PC-9 (cell line): Measurements from ENCODE around the gene KRT80. TPM values are rescaled to one million over a fixed set of nuclear protein-coding genes. Genes with fewer than 3 reads are reported as not detected.

ENCODE experiments used
- BruUV-seq: library from RNA; stranded (reverse); fragments of 400-500 nt; replicated peaks from 2 replicates; lab custom pipeline; 2021; lab: Mats Ljungman, UMichigan
- CTCF ChIA-PET: fragments of 300-600 bp; sonication (Branson Sonifier 250); formaldehyde crosslinking; loops from one replicate; lab custom pipeline; 2022; ENCODE audit warnings: antibody characterized with exemption; lab: Charles Lee
- POLR2A ChIA-PET: fragments of 300-600 bp; sonication (Branson Sonifier 250); formaldehyde crosslinking; loops from one replicate; lab custom pipeline; 2022; ENCODE audit warnings: antibody characterized with exemption; ENCODE audit not compliant: unreplicated experiment; lab: Charles Lee
- DNase-seq, 2 experiments: peaks; one replicate each; pipeline versions ENCODE4 v3.0.0 to v3.0.0-alpha.2; 2015 to 2022; ENCODE audit warnings: mixed read lengths in 1 of 2
- H2AFZ ChIP-seq: fragments of 200-600 bp; sonication (generic); 2 replicates; pipeline ENCODE4 v1.8.1; 2017; ENCODE audit warnings: antibody characterized with exemption
- H3F3A ChIP-seq: fragments of 200-600 bp; sonication (generic); 2 replicates; pipeline ENCODE4 v1.8.1; 2017; ENCODE audit warnings: antibody characterized with exemption, mild to moderate bottlenecking, low read depth; ENCODE audit not compliant: insufficient read depth
- H3K27ac ChIP-seq: fragments of 200-600 bp; sonication (generic); 2 replicates; pipeline ENCODE4 v1.6.1; 2016; ENCODE audit warnings: mixed run types
- H3K27me3 ChIP-seq: fragments of 200-600 bp; sonication (generic); 2 replicates; pipeline ENCODE4 v1.6.1; 2016; ENCODE audit warnings: low read depth, mixed run types; ENCODE audit not compliant: insufficient read depth
- H3K36me3 ChIP-seq: fragments of 200-600 bp; sonication (generic); 2 replicates; pipeline ENCODE4 v1.6.1; 2016; ENCODE audit warnings: low read depth, mixed run types
- H3K4me1 ChIP-seq: fragments of 200-600 bp; sonication (generic); replicated peaks from 2 replicates; pipeline ENCODE4 v1.6.1; 2016; ENCODE audit warnings: mixed run types; ENCODE audit not compliant: insufficient read depth
- H3K4me2 ChIP-seq: fragments of 200-600 bp; sonication (generic); 2 replicates; pipeline ENCODE4 v1.6.1; 2017; ENCODE audit warnings: mixed run types
- H3K4me3 ChIP-seq: fragments of 200-600 bp; sonication (generic); 2 replicates; pipeline ENCODE4 v1.6.1; 2016; ENCODE audit warnings: mixed run types
- H3K79me2 ChIP-seq: fragments of 200-600 bp; sonication (generic); 2 replicates; pipeline ENCODE4 v1.6.1; 2017; ENCODE audit warnings: low read depth, mixed run types
- H3K9me2 ChIP-seq: fragments of 200-600 bp; sonication (generic); 2 replicates; pipeline ENCODE4 v1.8.1; 2017; ENCODE audit warnings: mild to moderate bottlenecking; ENCODE audit not compliant: insufficient read depth
- H3K9me3 ChIP-seq: fragments of 200-600 bp; sonication (generic); 2 replicates; pipeline ENCODE4 v1.8.1; 2016; ENCODE audit warnings: low read depth; ENCODE audit not compliant: insufficient read depth
- H4K20me1 ChIP-seq: fragments of 200-600 bp; sonication (generic); 2 replicates; pipeline ENCODE4 v1.8.1; 2017; ENCODE audit not compliant: insufficient read depth
- EZH2 ChIP-seq: fragments of 200-600 bp; sonication (generic); IDR thresholded peaks from 2 replicates; pipeline ENCODE4 v1.8.0; 2017; ENCODE audit warnings: antibody characterized with exemption, low read depth
- intact Hi-C: fragments of 100-400 bp; cut with micrococcal nuclease; formaldehyde crosslinking; loops from one replicate; pipeline ENCODE4 v1.10.0; 2022; ENCODE audit not compliant: unreplicated experiment
- total RNA-seq: library from RNA; stranded (reverse); gene quantifications from 2 replicates; pipeline ENCODE4 v1.2.3, GENCODE V29; 2021
- TF ChIP-seq, protein P1 (sequence below): fragments of 200-600 bp; sonication (generic); conservative IDR thresholded peaks from 2 replicates; pipeline ENCODE4 v1.6.1; 2017; ENCODE audit warnings: mixed run types, antibody characterized with exemption, mild to moderate bottlenecking, moderate library complexity

KRT80 gene
- total RNA-seq, 1 experiment from 2014 or later: 94.9 TPM

GRCh38 chr12:52204095-52204930 is 12.5 kb upstream of the KRT80 start:
- Histone ChIP-seq H3K4me1 (peaks cover 65% of the 10 kb centered on the region), H3F3A (peaks cover 29% of the 10 kb centered on the region; the same call in 1 of the 2 replicates), H3K36me3 (no peaks in the 10 kb centered on the region), H4K20me1 (no peaks in the 10 kb centered on the region), H3K79me2 (no peaks in the 10 kb centered on the region), H3K9me2 (no peaks in the 10 kb centered on the region), H3K27ac (peak overlapping the region; percentile 47; the same call in 1 of the 2 replicates), H3K27me3 (no peaks in the 10 kb centered on the region), H3K4me3 (no peak overlapping the region), H2AFZ (no peak overlapping the region), H3K9me3 (no peaks in the 10 kb centered on the region), H3K4me2 (peak overlapping the region; percentile 58)
- TF ChIP-seq EZH2: no peak
- TF ChIP-seq, protein P1, sequence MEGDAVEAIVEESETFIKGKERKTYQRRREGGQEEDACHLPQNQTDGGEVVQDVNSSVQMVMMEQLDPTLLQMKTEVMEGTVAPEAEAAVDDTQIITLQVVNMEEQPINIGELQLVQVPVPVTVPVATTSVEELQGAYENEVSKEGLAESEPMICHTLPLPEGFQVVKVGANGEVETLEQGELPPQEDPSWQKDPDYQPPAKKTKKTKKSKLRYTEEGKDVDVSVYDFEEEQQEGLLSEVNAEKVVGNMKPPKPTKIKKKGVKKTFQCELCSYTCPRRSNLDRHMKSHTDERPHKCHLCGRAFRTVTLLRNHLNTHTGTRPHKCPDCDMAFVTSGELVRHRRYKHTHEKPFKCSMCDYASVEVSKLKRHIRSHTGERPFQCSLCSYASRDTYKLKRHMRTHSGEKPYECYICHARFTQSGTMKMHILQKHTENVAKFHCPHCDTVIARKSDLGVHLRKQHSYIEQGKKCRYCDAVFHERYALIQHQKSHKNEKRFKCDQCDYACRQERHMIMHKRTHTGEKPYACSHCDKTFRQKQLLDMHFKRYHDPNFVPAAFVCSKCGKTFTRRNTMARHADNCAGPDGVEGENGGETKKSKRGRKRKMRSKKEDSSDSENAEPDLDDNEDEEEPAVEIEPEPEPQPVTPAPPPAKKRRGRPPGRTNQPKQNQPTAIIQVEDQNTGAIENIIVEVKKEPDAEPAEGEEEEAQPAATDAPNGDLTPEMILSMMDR: no peak
- ChIA-PET POLR2A (no interaction called here), CTCF (interaction anchor here (0.6 kb wide), 1 partner anchor 122 kb away, joined by 7 read pairs; no protein-coding TSS in a partner anchor)
- peak in 1 of 2 experiments; percentile 46 for DNase-seq
- BruUV-seq: TSS peak; percentile 69
- intact Hi-C loops: no loop called here

DNA sequence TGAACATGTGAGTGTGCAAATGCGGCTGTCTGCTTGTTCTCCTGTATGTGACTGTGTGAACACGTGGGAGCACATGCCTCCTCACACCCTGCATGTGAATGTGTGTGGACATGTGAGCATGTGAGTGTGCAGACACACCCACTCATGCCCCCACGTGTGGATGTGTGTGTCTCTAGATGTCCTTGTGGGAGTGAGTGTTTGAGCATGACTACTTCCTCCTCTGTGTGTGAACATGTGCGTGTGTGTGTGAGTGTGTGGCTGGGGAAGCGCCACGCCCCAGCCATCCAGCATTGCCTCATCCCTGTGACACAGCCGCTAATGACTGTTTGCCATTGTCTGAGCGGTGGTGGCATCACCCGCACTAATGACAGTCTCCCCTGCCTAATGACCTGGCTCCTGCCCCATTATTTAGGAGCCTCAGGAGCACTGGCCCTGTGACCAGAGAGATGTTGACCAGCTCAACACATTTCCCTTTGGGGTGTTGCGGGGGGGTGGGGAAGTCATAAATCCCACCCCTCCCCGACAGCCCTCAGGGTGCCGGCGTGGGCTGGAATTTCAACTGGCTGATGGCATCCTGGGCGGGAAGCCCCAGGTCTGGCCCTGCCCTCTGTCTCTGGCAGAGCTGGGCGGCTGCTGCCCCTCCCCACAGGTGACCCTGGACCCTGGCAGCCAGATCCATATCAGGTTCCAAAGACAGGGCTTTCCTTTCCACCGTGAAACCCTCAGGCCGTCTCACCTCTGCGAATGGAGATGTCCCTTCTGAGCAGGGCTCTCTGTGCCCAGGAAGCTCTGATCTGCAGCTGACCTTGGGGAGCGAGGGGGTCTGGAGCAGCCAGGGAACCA is 11.5 kb upstream of the KRT80 start:
- TF ChIP-seq, protein P1: no peak
- Histone ChIP-seq H3F3A (peaks cover 32% of the 10 kb centered on the region; the same call in 1 of the 2 replicates), H3K79me2 (no peaks in the 10 kb centered on the region), H3K9me3 (no peaks in the 10 kb centered on the region), H3K4me1 (peaks cover 71% of the 10 kb centered on the region), H3K27me3 (no peaks in the 10 kb centered on the region), H3K4me3 (no peak overlapping the region), H3K27ac (peak overlapping the region; percentile 47; the same call in 1 of the 2 replicates), H3K9me2 (no peaks in the 10 kb centered on the region), H4K20me1 (no peaks in the 10 kb centered on the region), H3K36me3 (no peaks in the 10 kb centered on the region), H3K4me2 (peak overlapping the region; percentile 58), H2AFZ (no peak overlapping the region)
- ChIA-PET POLR2A (interaction anchor here (0.5 to 0.9 kb wide), 5 partner anchors 10 to 91 kb away, joined by 3 to 34 read pairs (median 9); no protein-coding TSS in a partner anchor), CTCF (interaction anchor here (0.6 kb wide), 1 partner anchor 124 kb away, joined by 7 read pairs; no protein-coding TSS in a partner anchor)
- intact Hi-C loops: loop anchor here (1.0 kb wide), 1 partner anchor 17 kb away; no protein-coding TSS in a partner anchor
- peak; percentile 77 to 78 for DNase-seq
- BruUV-seq: no TSS peak
